HG03159 (cell line): ENCODE data around the gene FASTK.

Experiments used
- ATAC-seq: cut with Tn5 transposase; IDR thresholded peaks from one replicate; pipeline ENCODE4 v1.9.1; 2021; ENCODE audit warnings: mild to moderate bottlenecking, moderate library complexity; ENCODE audit not compliant: unreplicated experiment

The FASTK gene

DNA sequence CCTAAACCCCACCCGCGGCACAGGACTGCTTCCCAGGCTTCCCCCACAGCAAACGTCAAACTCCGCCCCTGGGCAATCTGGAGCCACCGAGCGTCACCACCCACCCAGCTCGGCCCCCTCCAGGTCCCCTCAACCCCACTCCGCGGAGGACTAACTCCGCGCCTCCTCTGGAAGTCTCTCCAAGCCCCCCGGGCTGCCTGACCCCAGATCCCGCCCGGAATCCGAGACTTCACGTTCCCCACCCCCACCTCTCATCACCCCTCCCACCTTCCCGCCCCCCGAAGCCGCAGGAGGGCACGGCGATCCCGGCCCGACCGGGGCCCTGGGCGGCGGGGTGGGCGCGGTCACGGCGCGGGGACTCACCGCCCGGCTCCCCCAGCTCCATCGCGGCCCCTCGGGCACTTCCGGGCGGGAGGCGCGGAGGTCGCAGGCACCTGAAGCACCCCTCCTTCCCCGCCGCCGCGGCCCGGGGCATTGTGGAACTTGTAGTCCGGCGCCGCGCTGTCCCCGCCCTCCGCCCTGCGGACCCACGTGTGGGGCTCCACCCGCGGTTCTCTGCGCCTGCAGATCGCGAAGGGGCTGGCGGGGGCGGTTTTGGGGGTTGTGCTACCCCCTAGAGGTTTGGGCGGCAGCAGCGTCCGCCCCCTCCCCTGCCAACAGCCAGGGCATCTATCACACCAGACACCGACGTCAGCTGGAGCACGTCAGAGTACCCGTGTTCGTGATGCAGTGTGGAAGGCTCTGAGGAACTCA lies 2.6 kb upstream of the FASTK start, which contains the start of gene TMUB1:
TMUB1 (minus strand) TSS at position 423 of the 753 bp plus-strand sequence. CDS start 930 bp downstream, outside the sequence.
- ATAC-seq = peak; percentile 44

DNA sequence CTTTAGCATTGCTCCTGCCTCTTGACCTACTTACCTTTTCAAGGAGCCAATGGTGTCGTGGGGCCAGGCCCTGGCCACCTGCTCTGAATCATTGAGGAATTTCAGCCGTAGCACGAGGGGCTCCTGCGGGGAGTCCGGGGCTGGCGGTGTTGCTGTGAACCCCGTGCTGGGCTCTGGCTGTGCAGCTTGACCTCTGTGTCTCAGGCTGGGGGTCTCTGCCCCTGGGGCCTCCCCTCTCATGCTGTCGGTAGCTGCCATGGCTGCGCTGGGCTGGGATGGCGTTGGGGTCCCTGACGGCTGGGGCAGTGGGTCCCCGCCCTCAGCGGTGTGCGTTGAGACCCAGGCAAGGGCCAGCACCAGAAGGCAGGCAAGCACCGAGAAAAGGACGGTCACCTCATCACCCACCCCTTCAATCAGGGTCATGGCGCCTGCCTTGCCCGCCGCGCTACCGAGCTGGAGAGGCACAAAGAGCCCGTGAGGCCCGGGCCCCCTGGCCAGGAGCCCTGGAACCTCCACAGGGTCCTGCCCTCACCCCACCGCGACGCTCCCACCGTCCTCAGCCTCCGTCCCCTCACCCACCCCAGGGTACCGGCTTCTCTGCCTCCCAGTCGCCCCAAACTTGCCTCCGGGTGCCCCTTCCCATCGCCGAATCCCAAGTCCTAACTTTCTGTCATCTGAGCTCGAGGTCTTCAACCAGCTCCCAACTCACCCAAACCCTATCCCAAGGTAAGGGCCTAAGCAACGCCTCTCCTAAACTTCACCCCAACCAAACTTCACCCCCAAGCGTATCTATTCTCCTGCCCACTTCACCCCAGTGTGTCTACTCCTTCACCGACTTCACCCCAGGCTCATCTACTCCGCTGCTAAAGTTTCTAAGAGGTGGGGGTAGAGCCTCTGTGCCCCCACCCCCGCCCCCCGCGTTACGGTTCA lies 1.8 kb upstream of the FASTK start:
- ATAC-seq = no peak

DNA sequence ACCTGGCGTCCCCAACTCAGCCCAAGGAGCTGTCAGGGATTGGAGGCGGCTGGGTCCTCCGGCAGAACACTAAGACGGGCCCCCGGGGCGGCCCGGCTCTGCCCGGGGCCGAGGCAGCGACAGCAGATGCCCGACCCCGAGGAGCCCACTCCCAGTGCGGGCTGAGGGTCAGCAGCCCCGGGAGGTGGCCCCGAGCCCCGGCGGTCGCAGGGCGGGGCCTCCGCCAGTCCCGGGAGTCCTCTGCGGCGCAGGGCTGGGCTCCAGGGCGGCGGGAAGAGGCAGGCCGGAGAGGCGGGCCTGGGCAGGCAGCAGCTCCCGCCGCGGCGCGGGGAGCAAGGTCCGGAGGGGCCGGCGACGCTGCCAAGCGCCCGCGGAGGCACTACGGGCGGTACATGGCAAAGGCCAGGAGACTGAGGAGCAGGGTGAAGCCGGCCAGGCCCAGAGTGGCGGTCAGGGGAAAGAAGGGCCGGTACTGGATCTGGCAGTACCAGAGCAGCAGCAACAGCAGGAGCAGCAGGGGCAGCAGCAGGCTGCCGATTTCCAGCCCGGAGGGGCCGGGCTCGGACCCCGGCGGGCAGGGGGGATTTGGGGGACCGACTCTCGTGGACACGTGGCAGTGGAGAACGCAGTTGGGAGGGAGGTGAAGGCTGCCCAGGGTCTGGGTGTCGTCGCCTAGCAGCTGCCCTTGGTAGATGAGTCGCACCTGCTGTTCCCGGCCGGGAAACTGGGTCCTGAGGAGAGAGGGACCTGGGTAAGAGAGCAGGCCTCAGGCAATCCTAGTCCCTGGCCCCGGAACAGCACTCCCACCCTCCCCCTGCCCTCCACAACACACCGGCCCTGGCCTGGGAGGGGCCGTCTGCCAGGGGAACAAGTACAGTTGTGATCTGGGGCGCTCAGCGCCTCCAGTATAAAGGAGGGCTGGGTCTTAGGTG lies 827 bp upstream of the FASTK start:
- ATAC-seq = no peak

DNA sequence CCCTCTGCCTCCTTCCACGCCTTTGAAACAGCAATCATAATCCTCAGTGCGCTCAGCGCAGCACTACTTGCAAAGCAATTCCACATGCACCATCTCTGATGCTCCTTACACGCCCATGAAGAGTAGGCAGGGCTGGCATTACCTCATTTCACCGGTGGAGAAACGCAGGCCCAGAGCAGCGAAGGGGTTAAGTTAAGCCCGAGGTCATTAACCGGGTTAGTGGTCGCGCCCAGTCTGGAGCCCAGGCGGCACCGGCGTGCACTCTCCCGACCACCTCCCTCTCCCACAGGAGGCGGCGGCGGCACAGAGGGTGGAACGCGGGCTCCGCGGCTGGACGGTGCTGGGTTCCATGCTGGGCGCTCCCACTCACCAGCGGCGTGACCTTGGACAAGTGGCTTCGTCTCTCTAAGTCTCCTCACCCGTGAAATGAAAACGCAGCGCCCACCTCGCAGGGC lies 515 bp downstream of the FASTK start:
- ATAC-seq = peak; percentile 6

DNA sequence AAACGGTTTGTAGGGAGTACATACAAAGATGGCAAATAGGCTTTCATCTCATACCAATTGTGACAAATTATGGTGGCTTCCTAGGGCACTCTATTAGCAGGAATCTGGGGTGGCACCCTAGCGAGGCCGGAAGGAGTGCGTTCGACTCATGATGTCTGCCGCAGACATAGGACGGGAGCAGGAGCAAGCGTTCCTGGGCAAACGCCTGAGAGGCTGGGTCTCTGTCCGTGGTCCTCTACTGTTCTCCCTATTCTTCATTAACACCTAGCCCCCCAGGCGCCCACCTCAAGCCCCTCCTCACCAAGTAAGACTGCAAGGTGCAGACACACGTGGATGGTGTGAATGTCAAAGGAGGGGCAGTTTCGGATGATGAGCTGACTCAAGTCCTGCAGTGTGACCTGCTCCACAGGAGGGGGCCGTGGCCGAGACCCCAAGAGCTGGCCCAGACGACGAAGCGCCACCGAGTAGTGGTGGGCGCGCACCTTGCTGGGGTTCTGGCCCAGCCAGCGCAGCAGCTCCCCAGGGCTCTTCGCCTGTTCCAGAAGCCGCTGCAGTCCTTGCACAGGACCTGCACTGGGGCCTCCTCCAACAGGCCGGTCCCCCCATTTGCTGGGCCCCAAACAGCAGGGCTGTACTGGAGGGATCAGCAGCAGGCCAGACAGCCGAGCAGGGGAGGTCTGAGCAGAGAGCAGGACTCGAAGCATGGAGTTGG lies 1.3 kb downstream of the FASTK start:
- no peak for ATAC-seq

DNA sequence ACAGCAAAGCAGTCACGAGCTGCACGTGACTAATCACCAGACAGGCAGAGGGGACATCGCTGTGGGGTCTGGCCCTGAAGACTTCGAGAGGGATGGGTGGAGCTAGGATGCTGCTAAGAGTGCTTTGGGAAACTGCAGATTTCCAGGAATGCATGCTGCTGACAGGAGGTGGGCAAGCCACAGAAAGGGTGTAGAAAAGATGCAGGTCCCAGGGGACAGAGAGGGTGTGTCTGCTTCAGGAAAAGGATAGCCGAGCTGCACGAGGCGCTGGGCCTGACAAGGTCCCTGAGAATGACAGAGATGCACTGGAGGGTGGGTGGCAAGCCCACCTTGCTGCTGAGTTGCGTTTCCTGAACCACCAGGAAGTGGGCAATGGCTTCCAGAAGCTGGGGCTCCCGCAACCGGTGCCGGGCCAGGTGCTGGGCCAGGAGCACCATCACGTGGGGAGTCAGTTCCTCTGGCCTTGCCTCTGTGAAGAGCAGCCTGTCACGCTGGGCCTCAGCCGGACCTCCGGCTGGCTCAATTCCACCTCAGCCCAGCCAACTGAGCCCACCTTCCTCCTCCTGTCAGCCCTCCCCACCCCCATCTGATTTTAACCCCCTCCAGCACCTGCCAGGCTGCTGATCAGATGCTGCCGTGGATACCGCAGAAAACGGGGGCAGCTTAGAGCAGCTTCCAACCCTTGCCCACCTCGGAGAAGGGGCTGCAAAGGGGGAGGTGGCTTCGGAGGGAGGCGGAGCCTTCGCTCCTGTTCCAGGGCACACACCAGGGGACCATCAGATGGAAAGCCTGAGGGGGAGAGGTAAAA lies 2.2 kb downstream of the FASTK start:
- ATAC-seq = no peak

DNA sequence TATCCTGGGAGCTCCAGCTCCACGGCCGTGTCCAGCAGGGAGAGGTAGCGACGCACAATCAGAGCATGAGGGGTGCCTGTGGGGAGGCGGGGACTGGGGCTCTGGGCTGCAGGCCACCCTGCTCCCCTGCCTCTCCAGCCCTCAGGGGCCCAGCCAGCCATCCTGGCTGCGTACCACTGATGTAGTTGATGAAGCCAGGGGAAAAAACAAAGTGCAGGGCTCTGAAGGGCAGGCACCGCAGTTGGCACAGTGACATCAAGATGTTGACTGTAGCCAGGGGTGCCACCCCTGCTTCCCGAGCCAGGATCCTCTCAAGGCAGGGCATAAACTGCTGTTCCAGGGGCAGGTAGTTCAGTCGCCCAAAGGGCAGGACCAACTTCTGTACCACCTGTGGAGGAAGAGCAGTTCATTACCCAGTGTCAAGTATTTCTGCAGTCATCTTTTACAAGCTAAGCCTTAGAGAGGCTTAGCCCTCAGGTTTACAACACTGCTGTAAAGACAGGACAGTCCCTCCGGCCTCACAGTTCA lies 2.8 kb downstream of the FASTK start:
- no peak for ATAC-seq

DNA sequence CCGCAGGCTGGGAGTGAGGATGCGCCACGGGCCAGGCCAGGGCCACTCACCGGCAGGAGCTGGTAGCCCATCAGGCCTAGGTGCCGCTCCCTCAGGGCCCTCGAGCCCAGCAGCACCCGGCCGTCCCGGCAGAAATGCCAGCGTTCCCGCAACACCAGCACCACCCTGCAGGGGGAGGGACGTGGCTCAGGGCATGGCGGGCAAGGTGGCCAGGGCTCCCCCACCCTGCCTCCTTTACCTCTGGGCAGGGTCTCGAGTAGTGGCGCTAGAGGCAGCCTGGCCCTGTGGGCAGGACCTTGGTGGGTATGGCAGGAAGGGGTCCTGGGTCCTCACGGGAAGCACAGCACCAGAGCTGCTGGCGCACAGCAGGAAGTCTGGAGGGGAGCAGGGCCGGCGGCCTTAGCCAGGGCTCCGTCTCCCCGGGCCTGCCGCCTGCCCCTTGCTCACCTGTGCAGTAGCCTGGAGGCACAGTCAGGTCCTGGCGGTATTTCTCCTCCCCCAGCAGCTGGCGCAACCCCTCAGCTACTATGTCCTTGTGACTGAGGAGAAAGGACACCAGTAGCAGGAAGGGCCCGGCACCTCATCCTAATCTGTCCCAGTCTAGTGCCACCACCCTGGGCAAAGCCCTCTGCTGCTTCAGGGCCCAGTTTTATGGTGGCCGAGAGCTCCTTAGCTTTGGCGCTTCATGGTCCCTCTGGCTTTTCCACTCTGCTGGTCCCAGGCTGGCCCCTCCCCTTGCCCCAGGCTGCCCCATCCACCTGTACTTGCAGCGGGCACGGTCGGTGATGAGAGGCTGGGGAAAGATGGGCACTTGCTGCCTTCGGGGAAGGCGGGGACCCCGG lies 3.5 kb downstream of the FASTK start:
- no peak for ATAC-seq

DNA sequence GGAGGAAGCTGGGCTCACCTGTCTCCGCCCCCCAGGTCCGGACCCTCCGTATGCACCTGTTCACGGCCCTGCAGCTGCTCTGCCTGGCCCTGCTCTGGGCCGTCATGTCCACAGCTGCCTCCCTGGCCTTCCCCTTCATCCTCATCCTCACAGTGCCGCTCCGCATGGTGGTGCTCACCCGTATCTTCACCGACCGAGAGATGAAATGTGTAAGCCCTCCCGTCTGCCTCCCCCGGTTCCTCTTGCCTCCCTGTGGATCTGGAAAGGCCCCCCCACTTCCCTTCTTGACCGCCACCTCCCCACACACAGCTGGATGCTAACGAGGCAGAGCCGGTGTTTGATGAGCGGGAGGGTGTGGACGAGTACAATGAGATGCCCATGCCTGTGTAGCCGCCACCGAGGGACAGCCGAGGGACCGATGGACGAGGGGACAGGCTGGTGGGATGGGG lies 4.6 kb downstream of the FASTK start:
- ATAC-seq = no peak

DNA sequence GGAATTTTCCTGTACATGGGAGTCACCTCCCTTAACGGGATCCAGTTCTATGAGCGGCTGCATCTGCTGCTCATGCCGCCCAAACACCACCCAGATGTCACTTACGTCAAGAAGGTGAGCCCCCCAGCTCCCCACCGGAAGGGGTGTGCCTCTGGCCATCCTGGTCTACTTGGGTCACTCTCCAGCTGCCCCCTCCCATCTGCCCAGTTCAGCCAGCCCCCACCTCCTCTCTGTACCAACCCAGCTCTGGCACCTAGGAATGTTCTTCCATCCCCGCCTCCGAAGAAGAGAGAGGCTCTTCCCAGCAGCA lies 5.0 kb downstream of the FASTK start:
- ATAC-seq = no peak

DNA sequence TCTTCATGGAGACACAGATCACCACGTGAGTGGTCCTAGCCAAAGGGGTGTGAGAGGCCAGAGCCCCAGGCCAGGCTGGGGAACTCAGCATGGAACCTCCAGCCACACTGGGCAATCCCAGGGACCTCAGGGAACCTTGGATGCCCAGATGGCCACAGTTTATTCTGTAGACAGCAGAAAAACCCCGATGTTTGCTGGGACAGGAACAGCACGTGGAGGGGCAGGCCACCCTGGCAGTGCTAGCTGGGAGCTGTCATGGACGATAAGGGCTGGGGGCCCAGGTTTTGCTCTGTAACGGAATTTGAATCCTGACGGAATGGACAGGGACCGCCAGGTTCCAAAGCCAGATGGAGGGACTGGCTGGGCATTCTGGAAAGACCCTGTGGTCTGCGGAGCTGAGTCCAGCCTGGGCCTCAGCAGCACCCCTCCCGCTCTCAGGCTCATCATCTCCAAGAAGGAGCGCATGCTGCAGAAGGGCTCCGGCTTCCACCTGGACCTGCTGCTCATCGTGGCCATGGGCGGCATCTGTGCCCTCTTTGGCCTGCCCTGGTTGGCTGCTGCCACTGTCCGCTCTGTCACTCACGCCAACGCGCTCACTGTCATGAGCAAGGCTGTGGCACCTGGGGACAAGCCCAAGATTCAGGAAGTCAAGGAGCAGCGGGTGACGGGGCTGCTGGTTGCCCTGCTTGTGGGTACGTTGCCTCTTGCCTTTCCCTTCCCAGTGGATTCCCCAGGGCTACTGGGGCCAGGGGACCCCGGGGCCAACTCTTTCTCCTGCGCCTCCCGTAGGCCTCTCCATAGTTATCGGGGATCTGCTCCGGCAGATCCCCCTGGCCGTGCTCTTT lies 5.6 kb downstream of the FASTK start:
- no peak for ATAC-seq

DNA sequence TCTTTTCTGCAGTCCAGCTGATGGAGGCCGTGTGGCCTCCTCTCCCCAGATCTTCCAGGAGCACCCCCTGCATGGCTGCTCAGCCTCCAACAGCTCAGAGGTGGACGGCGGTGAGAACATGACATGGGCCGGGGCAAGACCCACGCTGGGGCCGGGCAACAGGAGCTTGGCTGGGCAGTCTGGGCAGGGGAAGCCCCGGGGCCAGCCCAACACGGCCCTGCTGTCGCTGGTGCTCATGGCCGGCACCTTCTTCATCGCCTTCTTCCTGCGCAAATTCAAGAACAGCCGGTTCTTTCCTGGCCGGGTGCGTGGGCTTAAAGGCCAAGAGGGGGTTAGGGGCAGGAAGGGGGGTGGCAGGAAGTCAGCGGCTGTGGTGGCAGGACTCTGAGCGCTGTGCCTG lies 6.6 kb downstream of the FASTK start:
- ATAC-seq = no peak

DNA sequence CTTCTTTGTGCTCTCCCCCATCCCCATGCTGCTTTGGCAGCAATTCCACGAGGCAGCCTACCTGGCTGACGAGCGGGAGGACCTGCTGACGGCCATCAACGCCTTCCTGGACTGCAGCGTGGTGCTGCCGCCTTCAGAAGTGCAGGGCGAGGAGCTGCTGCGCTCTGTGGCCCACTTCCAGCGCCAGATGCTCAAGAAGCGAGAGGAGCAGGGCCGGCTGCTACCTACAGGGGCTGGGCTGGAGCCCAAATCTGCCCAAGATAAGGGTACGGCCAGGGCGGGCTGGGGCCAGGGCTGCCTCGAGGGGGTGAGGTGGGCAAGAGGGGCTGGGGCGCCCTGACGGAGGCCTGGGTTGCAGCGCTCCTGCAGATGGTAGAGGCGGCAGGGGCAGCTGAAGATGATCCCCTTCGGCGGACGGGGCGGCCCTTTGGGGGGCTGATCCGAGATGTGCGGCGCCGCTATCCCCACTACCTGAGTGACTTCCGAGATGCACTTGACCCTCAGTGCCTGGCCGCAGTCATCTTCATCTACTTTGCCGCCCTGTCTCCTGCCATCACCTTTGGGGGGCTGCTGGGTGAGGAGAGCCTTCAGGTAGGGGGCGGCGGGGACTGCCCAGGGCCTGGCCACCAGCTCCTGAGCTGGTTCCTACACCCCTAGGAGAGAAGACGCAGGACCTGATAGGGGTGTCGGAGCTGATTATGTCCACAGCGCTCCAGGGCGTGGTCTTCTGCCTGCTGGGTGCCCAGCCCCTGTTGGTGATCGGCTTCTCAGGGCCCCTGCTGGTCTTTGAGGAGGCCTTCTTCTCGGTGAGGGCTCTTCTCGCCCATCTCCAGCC lies 9.4 kb downstream of the FASTK start:
- ATAC-seq = no peak

DNA sequence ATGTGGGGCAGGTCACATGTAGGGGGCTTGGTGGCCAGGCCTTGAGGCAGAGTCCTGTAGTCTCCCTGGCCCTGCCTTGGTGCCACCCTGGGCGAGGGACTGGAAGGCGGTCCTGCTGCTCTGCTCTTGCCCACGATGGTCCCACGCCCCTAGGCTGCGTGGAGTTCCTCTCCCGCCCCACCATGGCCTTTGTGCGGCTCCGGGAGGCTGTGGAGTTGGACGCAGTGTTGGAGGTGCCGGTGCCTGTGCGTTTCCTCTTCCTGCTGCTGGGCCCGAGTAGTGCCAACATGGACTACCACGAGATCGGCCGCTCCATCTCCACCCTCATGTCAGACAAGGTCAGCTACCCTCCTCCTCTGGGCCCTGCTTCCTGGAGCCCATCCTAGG lies 10.0 kb downstream of the FASTK start:
- no peak for ATAC-seq

DNA sequence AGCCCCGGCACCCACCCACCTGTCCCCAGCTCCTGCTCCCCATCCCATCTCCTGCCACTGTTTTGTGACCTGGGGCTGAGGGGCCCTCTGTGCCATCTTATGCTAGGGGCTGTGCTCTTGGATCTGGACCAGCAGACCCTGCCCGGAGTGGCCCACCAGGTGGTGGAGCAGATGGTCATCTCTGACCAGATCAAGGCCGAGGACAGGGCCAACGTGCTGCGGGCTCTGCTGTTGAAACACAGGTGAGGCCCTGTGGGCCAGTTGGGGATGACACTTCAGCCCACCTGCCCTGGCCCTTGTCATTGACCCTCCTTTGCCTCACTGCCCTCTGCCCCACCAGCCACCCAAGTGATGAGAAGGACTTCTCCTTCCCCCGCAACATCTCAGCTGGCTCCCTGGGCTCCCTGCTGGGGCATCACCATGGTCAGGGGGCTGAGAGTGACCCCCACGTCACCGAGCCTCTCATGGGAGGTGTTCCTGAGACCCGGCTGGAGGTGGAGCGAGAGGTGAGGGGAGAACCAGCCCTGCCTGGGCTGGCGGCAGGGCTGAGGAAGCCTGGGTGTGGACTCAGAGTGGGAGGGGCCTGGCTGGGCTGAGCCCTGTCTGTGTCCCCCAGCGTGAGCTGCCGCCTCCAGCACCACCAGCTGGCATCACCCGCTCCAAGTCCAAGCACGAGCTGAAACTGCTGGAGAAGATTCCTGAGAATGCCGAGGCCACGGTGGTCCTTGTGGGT lies 10.6 kb downstream of the FASTK start:
- no peak for ATAC-seq
